ENCODE data around the gene ADGRF1. TPM values are rescaled to one million over a fixed set of nuclear protein-coding genes. Genes with fewer than 3 reads are reported as not detected.

ADGRF1 gene
- total RNA-seq, 1 donor from 2014 or later, result not detected

DNA sequence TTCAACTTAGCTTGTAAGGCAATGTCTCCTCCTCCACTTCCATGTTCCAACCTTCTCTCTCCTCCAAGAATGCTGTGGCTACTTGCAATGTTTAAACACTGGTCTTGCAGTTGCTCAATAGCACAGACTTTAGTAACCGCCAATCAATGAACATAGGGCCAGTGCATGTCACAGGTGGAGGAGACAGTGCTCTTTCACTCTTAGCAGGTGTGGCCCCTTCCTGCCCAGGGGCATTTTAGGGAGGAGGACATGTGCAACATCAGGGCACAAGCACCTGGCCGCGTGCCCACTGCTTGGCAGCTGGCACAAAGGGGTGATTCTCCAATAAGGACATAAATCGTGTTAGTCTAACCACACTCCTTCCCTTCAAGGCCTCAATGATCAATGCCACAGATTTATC, 41.3 kb downstream of the ADGRF1 start:
- Mint-ChIP-seq H3K27ac (ENCODE audit: unreplicated experiment) (no peak overlapping the region), H3K4me3 (ENCODE audit: unreplicated experiment) (no peak overlapping the region), H3K36me3 (ENCODE audit: unreplicated experiment) (no peaks in the 10 kb centered on the region), H3K4me1 (ENCODE audit: unreplicated experiment) (no peaks in the 10 kb centered on the region), H3K27me3 (ENCODE audit: unreplicated experiment) (peaks cover 29% of the 10 kb centered on the region), H3K9me3 (ENCODE audit: unreplicated experiment) (no peaks in the 10 kb centered on the region)
- TF ChIP-seq, protein P1, sequence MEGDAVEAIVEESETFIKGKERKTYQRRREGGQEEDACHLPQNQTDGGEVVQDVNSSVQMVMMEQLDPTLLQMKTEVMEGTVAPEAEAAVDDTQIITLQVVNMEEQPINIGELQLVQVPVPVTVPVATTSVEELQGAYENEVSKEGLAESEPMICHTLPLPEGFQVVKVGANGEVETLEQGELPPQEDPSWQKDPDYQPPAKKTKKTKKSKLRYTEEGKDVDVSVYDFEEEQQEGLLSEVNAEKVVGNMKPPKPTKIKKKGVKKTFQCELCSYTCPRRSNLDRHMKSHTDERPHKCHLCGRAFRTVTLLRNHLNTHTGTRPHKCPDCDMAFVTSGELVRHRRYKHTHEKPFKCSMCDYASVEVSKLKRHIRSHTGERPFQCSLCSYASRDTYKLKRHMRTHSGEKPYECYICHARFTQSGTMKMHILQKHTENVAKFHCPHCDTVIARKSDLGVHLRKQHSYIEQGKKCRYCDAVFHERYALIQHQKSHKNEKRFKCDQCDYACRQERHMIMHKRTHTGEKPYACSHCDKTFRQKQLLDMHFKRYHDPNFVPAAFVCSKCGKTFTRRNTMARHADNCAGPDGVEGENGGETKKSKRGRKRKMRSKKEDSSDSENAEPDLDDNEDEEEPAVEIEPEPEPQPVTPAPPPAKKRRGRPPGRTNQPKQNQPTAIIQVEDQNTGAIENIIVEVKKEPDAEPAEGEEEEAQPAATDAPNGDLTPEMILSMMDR (IDR thresholded peaks at IDR 0.05), result no peak
- no peak for DNase-seq (ENCODE audit: extremely low spot score, unreplicated experiment)

DNA sequence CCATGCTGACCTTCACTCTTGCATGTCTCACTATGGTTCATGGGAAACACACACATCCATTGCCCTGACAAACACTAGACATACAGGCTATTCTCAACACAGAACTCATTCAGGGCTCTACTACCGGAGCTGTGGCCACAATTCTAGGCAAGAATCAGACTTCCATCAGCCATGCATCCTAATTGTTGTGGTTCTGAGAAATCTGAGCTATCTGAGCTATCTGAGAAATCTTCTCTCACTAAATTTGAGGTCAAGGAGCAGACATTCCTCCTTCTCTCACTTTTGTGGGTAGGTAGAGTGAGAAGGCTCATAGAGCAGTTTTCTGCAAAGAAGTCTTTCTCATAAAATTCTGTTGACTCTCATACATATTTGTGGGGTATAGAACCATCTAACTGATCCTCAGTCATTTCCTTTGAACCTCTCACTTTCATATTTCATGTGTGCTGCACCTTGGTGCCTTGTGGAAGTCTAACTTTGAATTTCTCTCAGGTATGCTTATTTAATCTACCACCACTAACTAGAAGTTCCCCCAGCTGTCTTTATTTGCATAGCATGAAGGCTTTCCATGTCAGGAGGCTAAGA, 43.6 kb downstream of the ADGRF1 start:
- peaks cover 22% of the 10 kb centered on the region for H3K27me3 Mint-ChIP-seq (ENCODE audit: unreplicated experiment)

DNA sequence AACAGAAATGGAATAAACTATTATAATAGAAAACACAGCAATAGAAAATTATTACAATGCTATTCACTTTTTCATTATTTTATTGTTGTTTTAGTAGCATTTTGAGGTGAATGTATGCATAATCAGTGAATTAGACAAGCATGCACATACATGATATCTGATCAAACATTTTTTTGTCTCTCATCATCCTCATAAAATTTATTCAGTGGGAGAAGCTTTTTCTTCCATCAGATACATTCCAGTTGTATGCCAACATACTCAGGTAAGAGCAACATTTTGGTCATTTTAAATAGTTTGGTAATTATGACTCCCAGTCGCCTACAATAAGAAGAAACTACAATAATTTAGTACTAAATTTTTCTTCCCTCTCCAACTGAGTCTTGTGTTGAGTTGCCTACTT, 44.5 kb downstream of the ADGRF1 start:
- Mint-ChIP-seq H3K4me3 (ENCODE audit: unreplicated experiment) (no peak overlapping the region), H3K27ac (ENCODE audit: unreplicated experiment) (no peak overlapping the region), H3K9me3 (ENCODE audit: unreplicated experiment) (no peaks in the 10 kb centered on the region), H3K4me1 (ENCODE audit: unreplicated experiment) (no peaks in the 10 kb centered on the region), H3K36me3 (ENCODE audit: unreplicated experiment) (no peaks in the 10 kb centered on the region), H3K27me3 (ENCODE audit: unreplicated experiment) (peaks cover 22% of the 10 kb centered on the region)
- TF ChIP-seq, protein P1 (IDR thresholded peaks at IDR 0.05), result no peak
- no peak for DNase-seq (ENCODE audit: extremely low spot score, unreplicated experiment)

More for the DNA sequence above, 43.6 kb downstream of the ADGRF1 start:
- H3K36me3 Mint-ChIP-seq (ENCODE audit: unreplicated experiment), result no peaks in the 10 kb centered on the region
- H3K9me3 Mint-ChIP-seq (ENCODE audit: unreplicated experiment), result no peaks in the 10 kb centered on the region
- H3K4me1 Mint-ChIP-seq (ENCODE audit: unreplicated experiment), result no peaks in the 10 kb centered on the region
- TF ChIP-seq, protein P1 (IDR thresholded peaks at IDR 0.05), result no peak
- no peak overlapping the region for H3K4me3 Mint-ChIP-seq (ENCODE audit: unreplicated experiment)
- DNase-seq (ENCODE audit: extremely low spot score, unreplicated experiment), result no peak
- no peak overlapping the region for H3K27ac Mint-ChIP-seq (ENCODE audit: unreplicated experiment)

DNA sequence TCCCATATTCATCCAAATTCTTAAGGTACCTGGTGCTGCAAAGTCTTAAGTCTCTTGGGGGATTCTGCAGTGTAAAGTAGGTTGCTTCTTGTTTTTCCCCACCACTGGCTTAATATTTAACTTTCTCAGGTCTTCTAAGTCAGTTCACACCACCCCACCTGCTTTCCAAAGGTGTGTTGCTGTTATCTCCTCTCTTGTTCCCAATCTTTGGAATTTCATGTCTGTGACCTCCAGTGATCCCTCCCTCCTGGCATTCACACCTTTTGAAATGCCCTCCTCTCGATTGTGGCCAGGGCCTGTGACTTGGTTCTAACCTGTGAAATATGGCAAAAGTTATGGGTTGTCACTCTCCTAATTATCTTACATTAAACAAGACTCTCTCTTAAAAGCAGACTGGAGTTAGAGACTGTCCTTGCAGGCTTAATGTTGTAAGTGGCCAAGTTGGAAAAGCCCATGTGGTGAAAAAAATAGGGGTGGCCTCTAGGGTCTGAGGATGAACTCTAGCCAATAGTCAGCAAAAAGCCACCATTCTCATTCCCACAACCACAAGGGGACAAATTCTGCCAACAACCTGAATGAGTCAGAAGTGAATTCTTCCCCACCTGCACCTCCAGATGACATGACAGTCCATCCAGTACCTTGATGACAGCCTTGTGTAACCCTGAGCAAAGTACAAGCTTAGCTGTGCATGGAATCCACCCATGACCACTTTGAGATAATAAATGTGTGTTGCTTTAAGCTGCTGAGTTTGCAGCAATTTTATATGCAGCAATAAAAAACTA, 45.1 kb downstream of the ADGRF1 start:
- no peaks in the 10 kb centered on the region for H3K4me1 Mint-ChIP-seq (ENCODE audit: unreplicated experiment)

DNA sequence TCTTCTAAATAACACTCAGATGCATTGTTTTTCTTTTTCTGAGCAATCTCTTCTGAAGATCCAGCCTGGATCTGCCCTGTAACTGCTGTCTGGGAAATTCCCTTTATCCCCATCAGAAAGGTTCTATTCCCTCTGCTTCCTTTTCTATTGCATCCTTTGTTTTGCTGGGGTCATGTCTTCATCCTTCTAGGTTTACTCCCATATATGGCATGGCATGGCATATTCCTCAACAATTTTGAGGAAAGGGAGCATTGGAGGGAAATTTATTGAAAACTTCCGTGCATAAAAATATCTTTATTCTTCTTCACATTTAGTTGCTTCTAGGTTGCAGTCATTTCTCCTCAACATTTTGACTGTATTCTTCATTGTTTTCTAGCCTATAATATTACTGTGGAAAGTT, 47.2 kb downstream of the ADGRF1 start:
- H3K27me3 Mint-ChIP-seq (ENCODE audit: unreplicated experiment), result peaks cover 32% of the 10 kb centered on the region
- no peaks in the 10 kb centered on the region for H3K36me3 Mint-ChIP-seq (ENCODE audit: unreplicated experiment)
- no peaks in the 10 kb centered on the region for H3K9me3 Mint-ChIP-seq (ENCODE audit: unreplicated experiment)
- H3K27ac Mint-ChIP-seq (ENCODE audit: unreplicated experiment), result no peak overlapping the region
- TF ChIP-seq, protein P1 (IDR thresholded peaks at IDR 0.05), result no peak
- H3K4me1 Mint-ChIP-seq (ENCODE audit: unreplicated experiment), result no peaks in the 10 kb centered on the region
- DNase-seq (ENCODE audit: extremely low spot score, unreplicated experiment), result no peak
- H3K4me3 Mint-ChIP-seq (ENCODE audit: unreplicated experiment), result no peak overlapping the region

More for the DNA sequence above, 45.1 kb downstream of the ADGRF1 start:
- Mint-ChIP-seq H3K27ac (ENCODE audit: unreplicated experiment) (no peak overlapping the region), H3K36me3 (ENCODE audit: unreplicated experiment) (no peaks in the 10 kb centered on the region), H3K27me3 (ENCODE audit: unreplicated experiment) (peaks cover 22% of the 10 kb centered on the region), H3K9me3 (ENCODE audit: unreplicated experiment) (no peaks in the 10 kb centered on the region), H3K4me3 (ENCODE audit: unreplicated experiment) (no peak overlapping the region)
- DNase-seq (ENCODE audit: extremely low spot score, unreplicated experiment), result no peak
- TF ChIP-seq, protein P1 (IDR thresholded peaks at IDR 0.05), result no peak
